SKM-1 (cell line): Measurements from ENCODE around the gene TLE1.

Source experiments
- DNase-seq: peaks from one replicate; lab custom pipeline; 2025; ENCODE audit not compliant: unreplicated experiment; lab: John Stamatoyannopoulos, UW

The TLE1 gene

DNA sequence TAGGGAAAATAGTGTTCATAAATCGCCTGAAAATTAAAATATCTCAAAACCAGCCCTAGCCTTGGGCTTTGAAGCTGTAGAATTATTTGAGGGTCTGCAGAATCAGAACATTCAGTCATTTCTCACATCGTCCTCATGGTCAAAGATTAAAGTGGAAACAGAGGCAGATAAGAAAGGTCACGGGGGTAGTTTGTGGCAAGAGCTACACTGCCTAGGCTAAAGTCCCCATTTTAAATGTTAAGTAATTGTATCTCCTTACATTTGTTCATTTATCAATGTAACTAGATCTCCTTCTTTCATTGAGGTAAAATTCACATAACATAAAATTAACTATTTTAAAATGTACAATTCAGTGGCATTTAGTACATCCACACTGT is 139.2 kb downstream of the TLE1 start:
- no peak for DNase-seq

DNA sequence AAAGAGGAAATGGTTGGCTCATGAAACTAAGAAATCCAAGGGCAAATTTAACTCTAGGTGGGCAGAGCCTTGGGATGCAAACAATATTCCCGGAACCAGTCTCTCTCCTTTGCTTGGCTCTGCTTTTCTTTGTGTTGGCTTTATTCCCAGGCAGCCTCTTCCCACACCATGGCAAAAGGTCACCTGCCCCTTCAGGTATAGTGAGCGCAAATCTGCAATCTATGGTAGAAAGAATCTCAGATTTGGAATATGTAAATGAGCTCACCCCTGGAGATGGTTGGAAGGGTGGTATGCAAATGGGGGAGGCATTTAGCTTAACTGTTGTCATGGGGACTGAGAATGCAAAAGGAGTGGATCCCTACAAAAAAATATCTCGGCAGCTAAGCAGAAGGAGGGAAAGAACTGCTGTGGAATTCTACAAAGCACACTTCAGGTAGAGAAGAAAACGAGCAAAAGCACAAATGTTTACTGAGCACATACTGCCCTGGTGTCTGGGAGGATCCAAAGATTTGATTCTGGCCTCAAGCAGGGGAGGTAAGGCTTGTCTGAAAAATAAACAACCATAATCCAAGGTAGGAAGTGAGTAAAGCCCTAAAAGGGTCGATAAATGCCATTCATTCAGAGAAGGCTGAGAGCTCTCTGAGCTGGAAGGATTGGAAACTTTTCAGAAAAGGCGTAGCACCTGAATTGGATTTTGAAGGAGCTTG is 139.7 kb downstream of the TLE1 start:
- no peak for DNase-seq

DNA sequence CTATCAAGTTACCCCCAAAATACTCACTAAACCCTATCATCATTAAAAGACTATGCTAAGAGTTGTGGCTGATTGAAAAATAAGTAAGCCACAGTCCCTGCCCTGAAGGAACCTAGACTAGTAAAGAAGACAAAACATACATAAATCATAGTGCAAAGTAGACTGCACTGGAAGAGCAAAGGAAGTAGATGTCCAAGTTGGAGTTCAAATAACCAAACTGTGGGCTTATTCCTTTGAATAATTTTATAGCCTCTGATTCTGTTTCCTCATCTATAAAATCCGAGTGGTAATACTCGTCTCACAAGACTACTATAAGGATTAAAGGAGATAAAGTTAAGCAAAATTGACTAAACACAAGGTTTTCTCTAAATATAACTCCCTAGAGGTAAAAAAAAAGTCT is 140.4 kb downstream of the TLE1 start:
- no peak for DNase-seq

DNA sequence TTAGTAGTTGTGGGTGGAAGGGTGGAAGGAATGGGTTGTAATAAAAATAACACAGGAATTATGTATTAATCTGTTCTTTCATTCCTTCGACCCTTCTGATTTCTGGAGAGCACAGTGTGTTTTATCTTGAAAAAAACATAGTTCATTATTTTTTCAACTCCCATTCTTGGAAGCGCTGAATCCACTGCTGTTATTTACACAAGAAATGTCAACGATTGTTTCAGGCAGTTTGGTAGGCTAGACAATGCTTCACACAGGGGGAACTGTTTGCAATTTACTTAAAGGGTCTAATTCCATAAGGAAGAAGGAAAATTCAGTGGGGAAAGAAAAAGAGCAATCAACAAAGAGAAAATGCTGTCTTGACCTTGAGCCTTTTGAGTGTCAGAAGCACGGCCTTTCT is 142.9 kb downstream of the TLE1 start:
- no peak for DNase-seq

DNA sequence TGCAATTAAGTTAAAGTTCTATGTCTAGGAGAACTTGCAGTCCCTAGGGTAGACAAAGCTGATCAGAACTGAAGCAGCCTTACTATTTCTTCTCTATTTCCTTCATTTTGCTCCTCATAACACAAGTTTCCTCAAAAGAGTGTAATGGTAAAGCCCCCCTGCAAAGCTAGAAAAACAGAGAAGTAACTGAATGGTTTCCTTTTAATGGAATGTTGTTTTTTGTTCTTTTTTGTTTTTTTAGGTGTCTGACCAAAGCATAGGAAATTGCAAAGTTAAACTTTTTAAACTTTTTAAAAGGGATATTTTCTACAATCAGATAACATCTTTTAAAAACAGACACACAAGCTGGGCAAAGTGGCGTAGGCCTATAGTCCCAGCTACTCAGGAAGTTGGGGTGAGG is 145.7 kb downstream of the TLE1 start:
- DNase-seq = no peak

DNA sequence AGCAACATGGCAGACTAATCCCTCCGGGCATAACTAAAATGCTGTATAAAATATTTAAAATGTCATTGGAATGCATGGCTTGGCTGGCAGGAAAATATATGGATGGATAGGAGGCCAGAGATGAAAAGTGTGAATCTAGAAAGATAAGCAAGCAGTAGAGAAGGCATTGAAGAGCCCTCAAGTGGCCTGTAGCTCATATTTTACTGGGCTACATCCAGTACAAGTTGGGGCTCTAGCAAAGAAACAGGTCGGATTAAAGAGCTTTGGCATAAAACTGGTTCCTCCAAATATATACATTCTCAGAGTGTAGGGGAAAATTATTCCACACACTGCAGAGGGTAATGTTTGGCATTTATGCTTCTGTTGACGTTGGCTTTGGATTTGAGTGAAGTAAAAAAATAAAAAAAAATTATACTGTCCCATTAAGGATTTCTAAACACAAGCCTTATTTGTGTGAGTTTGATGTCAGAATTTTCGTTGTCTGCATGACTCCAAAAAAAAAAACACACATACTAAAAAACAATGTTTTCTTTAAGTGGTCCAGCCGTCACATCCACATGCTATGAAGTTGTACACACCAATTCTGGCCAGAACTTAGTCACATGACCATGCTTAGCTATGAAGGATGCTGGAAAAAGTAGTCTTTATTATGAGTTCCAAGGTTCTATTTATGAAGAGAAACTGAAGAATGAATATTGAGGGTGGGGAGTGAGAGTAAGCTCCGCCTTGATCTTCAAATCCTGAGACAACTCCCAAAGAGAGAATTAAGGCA is 147.0 kb downstream of the TLE1 start:
- no peak for DNase-seq

DNA sequence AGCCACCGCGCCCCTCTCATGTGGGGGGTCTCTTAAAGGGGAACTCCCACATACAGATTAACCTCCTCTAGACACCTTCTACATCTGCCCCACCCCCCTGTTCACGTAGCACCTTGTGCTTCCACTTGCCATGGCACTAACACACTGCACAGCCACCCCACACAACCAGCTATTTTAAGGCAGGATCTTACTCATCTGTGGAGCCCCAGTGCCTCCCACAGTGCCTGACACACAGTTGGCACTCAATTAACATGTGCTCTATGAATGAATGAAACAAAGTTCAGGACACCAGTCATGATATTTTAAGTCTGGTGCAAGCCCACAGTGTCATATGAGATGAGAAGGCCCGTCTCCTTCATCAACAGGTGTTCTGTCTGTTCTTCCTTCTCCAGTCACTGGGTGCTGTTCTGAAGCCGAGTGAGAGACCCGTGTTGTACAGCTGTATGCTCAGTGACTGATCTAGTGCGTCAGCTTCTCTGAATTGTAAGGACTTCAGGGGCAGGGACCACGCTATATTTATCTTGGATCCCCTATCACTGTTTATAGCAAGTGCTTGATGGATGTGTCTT is 149.1 kb downstream of the TLE1 start:
- DNase-seq = no peak

DNA sequence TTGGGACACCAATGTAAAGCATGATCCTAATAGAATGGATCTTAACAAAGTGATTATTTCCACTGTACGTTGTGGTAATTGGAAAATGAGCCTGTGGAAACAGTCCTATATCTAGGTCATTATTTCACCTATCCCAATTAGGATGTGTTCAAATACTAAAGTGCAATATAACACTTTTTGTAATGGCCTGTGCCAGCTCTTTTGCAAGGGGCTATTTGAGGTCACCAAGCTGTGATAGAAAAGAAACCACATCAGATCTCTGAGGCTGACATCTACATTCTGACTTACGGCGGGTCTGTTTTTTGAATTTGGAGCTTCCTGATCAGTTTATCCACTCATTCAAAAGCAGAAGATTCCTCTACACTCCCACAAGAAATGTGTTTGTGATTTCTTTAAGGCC is 150.0 kb downstream of the TLE1 start:
- no peak for DNase-seq

DNA sequence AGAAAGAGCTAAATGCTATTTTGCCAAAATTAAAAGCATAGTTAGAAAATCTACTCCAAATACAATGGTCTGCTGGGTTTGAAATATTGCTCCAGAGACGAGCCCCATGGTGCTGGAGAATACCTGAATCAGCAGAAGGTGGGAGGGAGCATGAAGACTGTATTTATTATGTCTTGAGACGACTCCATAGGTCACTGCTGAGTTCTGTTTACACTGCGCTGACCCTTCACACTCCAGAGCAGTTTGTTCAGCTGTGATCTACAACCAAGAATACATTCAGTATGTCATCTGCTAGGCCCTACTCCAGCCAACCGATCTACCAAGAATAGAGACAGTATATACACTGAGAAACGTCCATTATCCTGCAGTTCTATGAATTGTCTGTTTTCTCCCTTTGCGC is 150.5 kb downstream of the TLE1 start:
- DNase-seq = no peak

DNA sequence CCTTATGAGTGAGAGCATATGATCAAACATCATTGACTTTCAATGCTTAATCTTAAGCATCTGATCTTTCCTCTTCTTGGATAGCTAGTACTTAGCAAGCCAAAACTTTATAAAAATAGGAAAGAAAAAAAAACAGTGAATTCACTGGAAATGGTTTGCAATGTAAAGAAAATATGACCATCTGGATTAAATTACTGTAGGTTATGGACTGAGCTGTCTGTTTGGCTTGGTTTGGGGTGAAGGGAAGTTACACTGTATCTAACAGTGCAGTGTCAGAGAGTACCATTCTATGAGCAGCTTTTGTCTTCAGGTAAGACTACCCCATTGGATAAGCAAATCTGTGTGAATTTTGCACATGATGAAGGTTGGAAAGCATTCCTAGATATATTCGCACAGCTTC is 151.4 kb downstream of the TLE1 start:
- no peak for DNase-seq

DNA sequence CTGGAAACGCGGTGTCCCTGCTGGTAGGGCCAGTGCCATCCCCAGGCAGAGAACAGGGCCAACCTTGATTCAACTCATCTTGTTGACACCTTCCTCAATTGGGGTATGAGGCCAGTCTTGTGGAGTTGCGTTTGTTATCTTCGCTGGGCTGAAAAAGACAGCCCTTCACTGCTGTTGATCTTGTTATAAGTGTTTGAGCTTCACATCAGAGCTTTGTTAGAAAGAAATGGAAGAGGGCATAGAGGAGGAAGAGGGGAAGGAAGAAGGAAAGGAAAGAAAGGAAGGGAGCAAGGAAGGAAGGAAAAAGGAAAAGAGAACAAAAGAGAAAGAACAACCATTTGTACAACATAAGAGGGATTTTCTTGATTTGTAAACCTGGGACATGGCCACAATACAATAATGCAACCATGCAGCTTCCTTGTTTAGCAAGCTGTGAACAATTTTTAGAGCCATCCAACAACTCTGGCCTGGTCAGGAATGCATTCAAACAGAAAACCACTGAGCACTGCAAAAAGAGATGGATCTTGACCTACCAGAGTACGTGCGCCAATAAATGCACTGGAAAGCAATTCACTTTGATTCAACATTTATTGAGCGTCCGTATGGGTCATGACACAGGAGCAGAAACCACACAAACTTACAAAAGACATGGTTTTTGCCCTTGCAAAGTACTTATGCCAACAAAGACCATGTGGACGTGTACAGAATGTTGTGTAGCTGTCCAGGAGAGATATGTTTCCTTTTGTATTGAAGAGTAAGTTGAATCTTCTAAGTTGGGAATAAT is 152.9 kb downstream of the TLE1 start:
- no peak for DNase-seq

DNA sequence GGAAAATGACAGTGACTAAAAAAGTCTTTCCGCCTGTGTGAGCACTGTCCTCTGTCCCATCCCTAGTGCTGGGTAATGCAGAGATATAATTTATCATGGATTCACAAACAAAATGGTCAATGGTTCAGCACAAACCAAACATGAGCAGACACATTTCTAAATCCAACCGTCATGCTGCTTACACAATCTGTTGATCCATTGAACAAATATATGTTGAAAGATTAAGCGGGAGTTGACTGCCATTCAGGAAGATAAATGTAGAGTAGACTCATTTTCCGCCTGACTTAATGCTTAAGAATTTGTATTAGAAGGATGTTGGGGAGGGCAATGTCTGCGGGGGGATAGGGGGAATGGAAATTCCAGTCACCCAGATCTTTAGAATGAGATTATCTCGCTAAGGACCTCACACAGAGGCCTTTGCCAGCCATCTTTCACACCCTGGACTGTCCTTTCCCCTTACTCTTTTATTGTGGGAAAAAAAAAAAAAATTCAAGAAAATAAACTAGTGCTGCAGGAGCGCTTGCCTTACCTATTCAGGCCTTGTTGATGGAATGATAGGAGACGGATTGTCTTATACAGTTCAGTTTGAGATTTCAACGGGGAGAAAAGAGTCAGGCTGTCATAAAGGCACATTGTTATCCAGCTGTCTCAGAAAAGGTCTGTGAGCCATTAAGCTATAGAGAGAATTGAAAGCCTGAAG is 153.7 kb downstream of the TLE1 start:
- DNase-seq = no peak

DNA sequence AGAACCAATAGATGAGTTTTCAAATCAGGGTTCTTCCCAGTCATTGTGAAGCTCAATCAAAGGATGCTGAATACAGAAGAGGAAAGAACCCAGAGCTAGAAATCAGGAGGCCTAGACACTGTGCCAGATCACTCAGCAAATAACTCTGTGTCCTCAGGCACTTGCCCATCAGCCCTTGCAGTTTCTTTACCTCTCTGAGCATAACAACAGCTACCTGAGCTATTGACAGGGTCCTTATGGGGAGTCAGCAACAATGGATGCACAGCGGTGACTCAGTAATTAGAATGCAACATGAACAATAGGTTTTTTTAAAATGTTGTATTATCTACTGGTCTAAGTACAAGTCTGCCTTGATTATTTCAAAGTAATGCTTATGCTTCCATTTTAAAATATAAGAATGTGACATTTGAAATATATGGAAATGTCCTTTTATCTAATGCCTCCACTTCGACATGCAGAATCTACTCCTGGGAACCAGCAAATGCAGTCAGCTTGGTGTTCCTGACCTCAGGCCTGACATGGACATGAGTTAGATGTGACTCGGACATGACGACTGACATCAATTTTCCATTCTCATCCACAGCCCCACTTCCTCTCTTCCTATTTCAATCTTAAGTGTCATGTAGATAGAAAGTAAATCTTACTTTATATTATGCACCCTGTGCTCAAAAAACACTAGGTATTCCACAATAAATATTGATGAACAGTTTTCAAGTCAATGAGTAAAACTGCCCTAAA is 155.0 kb downstream of the TLE1 start:
- no peak for DNase-seq
